Small intestine (tissue), 7 donors: ENCODE measurements around the gene IL13. TPM values are rescaled to one million over a fixed set of nuclear protein-coding genes. Genes with fewer than 3 reads are reported as not detected.

Source experiments
- DNase-seq, 2 donors: peaks; one replicate each; pipeline versions ENCODE4 v3.0.0 to v3.0.0-alpha.2; 2013
- FAIRE-seq: peaks from 2 replicates; lab custom pipeline; 2012; peaks lifted over from hg19 to GRCh38; lab: Jason Lieb, UNC
- H3K27ac ChIP-seq, 3 donors: one replicate each; pipeline ENCODE4 v1.5.1; 2013; ENCODE audit warnings: low read length in 2 of 3, mild to moderate bottlenecking in 2 of 3, control low read depth in 1 of 3, inconsistent platforms in 1 of 3, low read depth in 1 of 3, moderate library complexity in 1 of 3
- H3K27me3 ChIP-seq, 3 donors: one replicate each; pipeline ENCODE4 v1.6.1; 2013; ENCODE audit warnings: low read length in 3 of 3, inconsistent platforms in 1 of 3; ENCODE audit not compliant: control insufficient read depth in 3 of 3, insufficient read depth in 3 of 3
- H3K36me3 ChIP-seq, 3 donors: one replicate each; pipeline ENCODE4 v1.6.1; 2013; ENCODE audit warnings: low read length in 3 of 3, inconsistent platforms in 1 of 3, low read depth in 1 of 3, mild to moderate bottlenecking in 1 of 3, moderate library complexity in 1 of 3; ENCODE audit not compliant: control insufficient read depth in 3 of 3, insufficient read depth in 2 of 3
- H3K4me1 ChIP-seq, 3 donors: one replicate each; pipeline ENCODE4 v1.6.1; 2013; ENCODE audit warnings: low read length in 2 of 3, inconsistent platforms in 1 of 3, low read depth in 1 of 3, mild to moderate bottlenecking in 1 of 3, moderate library complexity in 1 of 3; ENCODE audit not compliant: control insufficient read depth in 3 of 3, insufficient read depth in 2 of 3
- H3K4me3 ChIP-seq, 3 donors: one replicate each; pipeline ENCODE4 v1.5.1; 2013; ENCODE audit warnings: low read length in 3 of 3, control low read depth in 1 of 3, inconsistent platforms in 1 of 3, low read depth in 1 of 3, mild to moderate bottlenecking in 1 of 3, moderate library complexity in 1 of 3
- H3K9me3 ChIP-seq, 2 donors: one replicate each; pipeline ENCODE4 v1.6.1; 2013; ENCODE audit warnings: low read depth in 1 of 2, low read length in 1 of 2; ENCODE audit not compliant: control insufficient read depth in 2 of 2, insufficient read depth in 1 of 2
- WGBS, 3 donors: extraction: QIAGEN DNeasy Blood & Tissue Kit; methylation state at CpG; one replicate each; pipeline ENCODE4 v1.1.7; 2013; 5-methylcytosine and 5-hydroxymethylcytosine counted together
- polyA plus RNA-seq, 4 donors: library from polyadenylated mRNA; stranded (reverse) in 3 of 4; unstranded in 1 of 4; fragments of 200-250 nt in 3 of 4; fragments of 120-200 nt in 1 of 4; gene quantifications; one replicate each; pipeline versions ENCODE4 v1.2.1 to v1.2.3, GENCODE V29; 2013
- donor health status: healthy with polysubstance abuse.
- donor health status: control.
- donor health status: control.
- donor health status: Bipolar disorder and iron deficiency.
- donor health status: healthy.

The IL13 gene
- polyA plus RNA-seq, 4 donors = 0.54 TPM; not detected in 3

DNA sequence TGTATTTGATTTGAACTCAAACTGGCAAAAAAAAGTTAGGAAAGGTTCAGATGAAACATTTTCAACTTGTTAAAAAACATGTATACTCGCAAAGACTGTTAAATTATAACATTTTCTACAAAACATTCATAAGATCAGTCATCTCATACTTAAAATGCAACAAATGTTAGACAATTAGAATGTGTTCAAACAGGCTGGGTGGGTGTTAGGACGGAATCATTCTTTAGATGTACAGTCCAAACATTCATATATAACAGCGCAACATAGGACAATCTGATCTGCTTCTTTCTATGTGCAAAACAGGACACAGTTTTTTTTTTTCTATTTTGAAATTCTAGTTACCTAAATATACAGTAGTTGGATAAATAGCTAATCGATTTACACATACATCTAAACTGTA is 38.0 kb downstream of the IL13 start:
- Histone ChIP-seq H3K4me3 (no peak overlapping the region), H3K4me1 (no peaks in the 10 kb centered on the region), H3K36me3 (peaks cover 0 to 7% (median 3%) of the 10 kb centered on the region in 3 donors), H3K27ac (no peak overlapping the region), H3K9me3 (no peaks in the 10 kb centered on the region), H3K27me3 (no peaks in the 10 kb centered on the region)
- DNase-seq (no peak), FAIRE-seq (no peak)
- WGBS, 3 donors = 95 to 98% (median 96%) methylated on average over 4 of the region's 4 CpGs

DNA sequence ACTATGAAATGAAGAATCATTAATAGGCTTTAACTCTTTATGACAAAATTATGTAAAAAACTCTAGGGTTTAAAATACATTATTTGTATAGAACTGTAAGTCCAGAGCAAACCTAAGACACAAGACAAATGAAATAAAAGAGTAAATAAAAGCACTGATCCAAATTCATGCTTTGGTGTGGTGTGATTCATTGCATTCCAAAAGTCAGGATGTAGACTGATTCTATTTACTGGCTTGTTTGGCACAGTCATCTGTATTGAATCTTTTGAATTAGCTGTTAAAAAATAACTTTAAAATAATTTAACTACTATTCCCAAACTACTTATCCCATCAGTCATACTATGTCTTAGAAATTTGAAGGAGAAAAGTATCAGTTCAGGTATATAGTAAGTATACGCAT is 46.9 kb downstream of the IL13 start:
- WGBS, 3 donors = 92 to 98% (median 96%) methylated on average over 1 of the region's 1 CpG
- no peak for DNase-seq
- no peaks in the 10 kb centered on the region for H3K36me3 ChIP-seq
- no peaks in the 10 kb centered on the region for H3K27me3 ChIP-seq
- no peaks in the 10 kb centered on the region for H3K9me3 ChIP-seq
- no peak for FAIRE-seq
- H3K4me1 ChIP-seq = no peaks in the 10 kb centered on the region
- no peak overlapping the region for H3K4me3 ChIP-seq
- H3K27ac ChIP-seq = no peak overlapping the region

DNA sequence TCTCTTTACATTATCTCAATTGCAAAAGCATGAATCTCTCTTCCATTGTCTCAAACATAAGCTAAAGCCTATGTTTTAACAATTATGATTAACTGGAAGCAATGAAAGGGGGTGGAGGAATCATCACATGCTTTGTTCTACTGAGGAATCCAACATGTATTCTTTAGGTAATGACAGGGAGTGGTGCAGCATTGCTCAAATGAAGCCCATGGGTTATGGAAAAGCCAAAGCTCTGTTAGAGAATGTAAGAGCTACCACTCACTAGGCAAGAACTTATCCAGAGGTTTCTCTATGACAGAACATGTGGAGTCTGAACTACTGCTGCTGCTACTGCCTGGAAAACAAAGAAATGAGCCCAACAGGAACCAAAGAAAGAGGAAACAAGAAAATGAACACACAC is 50.7 kb downstream of the IL13 start:
- FAIRE-seq (no peak), DNase-seq (no peak)
- no peak overlapping the region for H3K27ac ChIP-seq
- no peaks in the 10 kb centered on the region for H3K27me3 ChIP-seq
- H3K4me3 ChIP-seq = no peak overlapping the region
- no peaks in the 10 kb centered on the region for H3K4me1 ChIP-seq
- H3K36me3 ChIP-seq = no peaks in the 10 kb centered on the region
- H3K9me3 ChIP-seq = no peaks in the 10 kb centered on the region

Other genes starting within 250 kb of the IL13 start
- gene IRF1, start 167.4 kb upstream of the IL13 start, polyA plus RNA-seq = 10 to 100 TPM; 51.7 to 80.5 (median 59.0) TPM
- gene IL5, start 114.7 kb upstream of the IL13 start, polyA plus RNA-seq = under 1 TPM in 1 of 4 donors, not detected in 3; 0.43 TPM
- gene RAD50, start 101.2 kb upstream of the IL13 start, polyA plus RNA-seq = 10 to 100 TPM in 3 of 4 donors, 1 to 10 TPM in 1; 6.8 to 32.8 (median 11.0) TPM
- not detected for gene IL4, start 15.8 kb downstream of the IL13 start, polyA plus RNA-seq
- 1 to 10 TPM in 3 of 4 donors, under 1 TPM in 1; 0.54 to 4.7 (median 2.7) TPM for gene KIF3A, start 79.4 kb downstream of the IL13 start, polyA plus RNA-seq
- 1 to 10 TPM; 1.6 to 8.2 (median 5.0) TPM for gene CCNI2, start 89.3 kb downstream of the IL13 start, polyA plus RNA-seq
- 10 to 100 TPM; 14.6 to 38.8 (median 26.3) TPM for gene SEPTIN8, start 119.1 kb downstream of the IL13 start, polyA plus RNA-seq
- gene SOWAHA, start 155.1 kb downstream of the IL13 start, polyA plus RNA-seq = 10 to 100 TPM; 25.6 to 75.4 (median 66.1) TPM
- 10 to 100 TPM in 3 of 4 donors, 1 to 10 TPM in 1; 9.2 to 72.2 (median 15.0) TPM for gene SHROOM1, start 172.5 kb downstream of the IL13 start, polyA plus RNA-seq
- gene GDF9, start 208.3 kb downstream of the IL13 start, polyA plus RNA-seq = under 1 TPM in 3 of 4 donors, not detected in 1; 0.32 to 0.67 (median 0.34) TPM
- gene UQCRQ, start 208.5 kb downstream of the IL13 start, polyA plus RNA-seq = 100 to 1,000 TPM; 225 to 872 (median 544) TPM
- gene LEAP2, start 215.5 kb downstream of the IL13 start, polyA plus RNA-seq = 10 to 100 TPM in 1 of 4 donors, 1 to 10 TPM in 3; 2.2 to 12.3 (median 6.6) TPM